ENCODE measurements around the gene CLNK.

CLNK gene

DNA sequence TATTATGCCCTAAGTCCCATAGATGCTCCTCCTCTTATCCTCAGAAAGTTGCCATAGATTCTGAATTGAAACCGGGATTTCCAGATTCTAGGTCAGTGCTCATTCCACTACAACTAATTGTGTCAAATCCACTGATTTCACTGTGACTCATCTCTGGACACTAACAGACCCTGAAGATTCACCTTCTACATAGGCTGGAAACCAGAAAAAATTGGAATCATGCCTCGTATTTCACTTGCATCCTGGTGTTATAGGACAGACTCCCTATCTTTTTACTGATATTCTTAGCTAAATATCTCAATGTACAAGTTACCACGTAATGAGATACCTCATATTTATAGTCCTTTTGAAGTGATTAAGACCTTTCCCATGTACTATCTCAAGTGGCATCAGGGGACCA lies 36.7 kb downstream of the CLNK start:
- H3K27ac ChIP-seq = no peak overlapping the region
- TF ChIP-seq, protein P1, sequence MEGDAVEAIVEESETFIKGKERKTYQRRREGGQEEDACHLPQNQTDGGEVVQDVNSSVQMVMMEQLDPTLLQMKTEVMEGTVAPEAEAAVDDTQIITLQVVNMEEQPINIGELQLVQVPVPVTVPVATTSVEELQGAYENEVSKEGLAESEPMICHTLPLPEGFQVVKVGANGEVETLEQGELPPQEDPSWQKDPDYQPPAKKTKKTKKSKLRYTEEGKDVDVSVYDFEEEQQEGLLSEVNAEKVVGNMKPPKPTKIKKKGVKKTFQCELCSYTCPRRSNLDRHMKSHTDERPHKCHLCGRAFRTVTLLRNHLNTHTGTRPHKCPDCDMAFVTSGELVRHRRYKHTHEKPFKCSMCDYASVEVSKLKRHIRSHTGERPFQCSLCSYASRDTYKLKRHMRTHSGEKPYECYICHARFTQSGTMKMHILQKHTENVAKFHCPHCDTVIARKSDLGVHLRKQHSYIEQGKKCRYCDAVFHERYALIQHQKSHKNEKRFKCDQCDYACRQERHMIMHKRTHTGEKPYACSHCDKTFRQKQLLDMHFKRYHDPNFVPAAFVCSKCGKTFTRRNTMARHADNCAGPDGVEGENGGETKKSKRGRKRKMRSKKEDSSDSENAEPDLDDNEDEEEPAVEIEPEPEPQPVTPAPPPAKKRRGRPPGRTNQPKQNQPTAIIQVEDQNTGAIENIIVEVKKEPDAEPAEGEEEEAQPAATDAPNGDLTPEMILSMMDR (conservative IDR thresholded peaks at IDR 0.05) = no peak

DNA sequence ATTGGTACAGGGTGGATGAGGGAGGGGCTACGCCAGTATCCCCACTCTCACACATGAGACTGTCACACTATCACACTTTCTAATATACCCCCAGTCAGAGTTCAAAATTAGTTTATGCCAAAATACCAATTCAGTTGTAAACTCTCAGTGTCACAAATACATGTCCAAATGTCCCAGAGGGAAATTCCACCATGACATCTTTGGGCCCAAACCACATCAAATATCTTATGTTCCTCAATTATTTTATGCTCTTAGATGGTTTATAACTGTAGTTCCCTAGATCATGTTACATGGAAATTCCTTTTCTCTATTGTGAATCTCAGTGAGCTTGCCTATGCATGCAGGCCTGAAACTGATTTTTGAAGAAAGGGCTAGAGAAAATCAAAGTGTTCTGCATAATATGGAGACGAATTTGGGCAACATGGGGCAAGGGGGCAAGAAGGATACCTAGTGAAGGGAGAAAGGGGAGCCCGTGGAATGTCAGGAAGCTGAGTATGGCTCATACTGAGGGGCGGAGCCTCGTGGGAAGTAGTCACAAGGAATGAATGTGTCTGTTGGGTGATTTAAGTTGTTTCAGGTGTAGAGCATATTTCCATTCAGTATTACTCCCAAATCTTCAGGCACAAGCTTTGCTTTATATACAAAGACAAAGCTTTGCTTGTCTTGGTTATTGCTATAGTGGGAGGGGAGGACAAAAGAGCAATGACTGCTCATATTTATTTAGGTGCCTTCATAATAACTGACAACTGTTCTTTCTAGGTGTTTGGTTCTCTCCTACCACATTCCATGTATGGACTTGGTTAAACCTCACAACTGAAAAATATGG lies 40.8 kb downstream of the CLNK start:
- peak overlapping the region; percentile 38; the same call in 1 of the 2 replicates for H3K27ac ChIP-seq
- TF ChIP-seq, protein P1 (conservative IDR thresholded peaks at IDR 0.05) = no peak

DNA sequence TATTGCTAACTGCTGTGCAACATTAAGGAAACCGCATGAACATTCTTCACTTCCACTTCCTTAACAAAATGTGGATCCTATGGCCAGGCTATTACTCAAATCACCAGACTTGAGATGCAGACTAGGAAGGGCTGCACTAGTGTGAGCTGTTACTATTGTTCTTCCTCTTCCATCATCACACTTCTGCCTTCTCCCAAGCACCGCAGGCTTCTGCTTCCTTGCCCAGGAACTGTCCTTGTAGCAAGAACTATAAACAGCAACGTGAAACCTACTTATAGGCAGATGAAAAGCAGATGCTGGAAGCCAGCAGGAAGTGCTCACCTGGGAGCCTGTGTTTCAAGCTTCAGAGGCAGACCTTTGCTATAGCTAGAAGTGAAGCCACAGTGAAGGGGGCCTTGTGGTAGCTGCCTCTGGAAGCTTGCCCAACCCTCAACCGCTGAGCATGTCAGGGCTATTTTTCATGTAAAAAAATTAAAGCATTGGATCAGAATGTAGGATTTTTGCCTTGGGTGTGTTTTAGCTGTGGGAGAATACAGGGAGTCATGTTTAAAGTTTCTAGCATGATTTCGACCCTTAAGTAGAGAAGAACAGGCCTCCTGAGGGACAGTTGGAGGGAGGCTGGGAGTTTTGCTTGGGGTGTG lies 43.9 kb downstream of the CLNK start:
- no peak overlapping the region for H3K27ac ChIP-seq
- TF ChIP-seq, protein P1 (conservative IDR thresholded peaks at IDR 0.05) = no peak

DNA sequence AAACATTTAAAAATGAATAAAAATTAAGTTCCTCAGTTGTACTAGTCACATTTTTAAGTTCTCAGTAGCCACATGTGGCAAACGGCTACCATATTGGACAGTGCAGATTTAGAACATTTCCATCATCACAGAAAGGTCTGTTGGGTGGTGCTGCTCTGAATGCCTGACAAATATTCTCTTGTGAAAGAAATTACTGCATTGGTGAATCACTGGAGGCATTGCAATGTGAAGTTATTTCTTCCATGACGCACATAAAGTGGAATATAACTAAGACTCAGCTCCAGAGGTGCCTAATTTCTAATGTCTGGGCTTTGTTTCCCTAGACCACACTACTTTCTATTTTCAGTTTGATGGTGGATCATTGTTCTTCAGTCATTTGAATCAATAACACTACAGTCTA lies 44.9 kb downstream of the CLNK start:
- H3K27ac ChIP-seq = no peak overlapping the region
- TF ChIP-seq, protein P1 (conservative IDR thresholded peaks at IDR 0.05) = no peak

DNA sequence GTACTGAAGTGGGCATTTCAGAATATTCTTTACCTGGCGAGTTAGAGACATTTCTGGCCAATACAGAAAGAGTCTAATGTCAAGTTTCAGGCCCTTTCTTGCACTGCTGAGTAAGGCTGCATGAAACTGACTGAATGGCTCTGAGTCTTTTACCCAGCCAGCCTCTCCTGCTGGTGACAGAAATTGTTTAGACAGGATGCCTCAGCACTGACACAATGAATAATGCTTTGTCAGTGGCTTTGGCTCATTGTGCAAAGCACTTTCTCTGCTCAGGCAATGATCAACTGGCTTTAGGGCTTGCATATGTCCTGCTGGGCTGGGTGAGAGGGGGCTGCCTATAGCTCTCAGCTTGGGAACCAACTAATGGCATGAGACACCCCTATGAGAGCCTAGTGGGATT lies 45.5 kb downstream of the CLNK start:
- no peak overlapping the region for H3K27ac ChIP-seq
- TF ChIP-seq, protein P1 (conservative IDR thresholded peaks at IDR 0.05) = no peak

DNA sequence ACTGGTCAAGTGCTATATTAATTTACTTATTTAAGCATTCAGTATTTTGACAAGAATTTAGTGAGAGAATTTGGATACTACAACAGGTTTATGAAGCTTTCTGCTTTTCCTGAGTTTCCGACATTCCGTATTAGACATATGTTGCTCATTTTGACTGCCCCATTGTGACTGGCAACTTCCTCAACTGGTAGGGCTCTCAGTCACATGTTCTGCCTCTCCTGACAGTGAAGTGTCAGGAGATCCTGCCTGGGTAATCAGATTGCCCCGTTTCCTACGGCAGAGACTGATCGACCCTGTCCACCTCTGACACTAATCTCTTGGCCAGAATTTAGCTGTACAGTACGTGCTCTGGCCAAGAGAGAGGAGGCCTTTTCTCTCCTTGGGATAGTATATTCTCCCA lies 49.5 kb downstream of the CLNK start:
- no peak overlapping the region for H3K27ac ChIP-seq
- TF ChIP-seq, protein P1 (conservative IDR thresholded peaks at IDR 0.05) = no peak

DNA sequence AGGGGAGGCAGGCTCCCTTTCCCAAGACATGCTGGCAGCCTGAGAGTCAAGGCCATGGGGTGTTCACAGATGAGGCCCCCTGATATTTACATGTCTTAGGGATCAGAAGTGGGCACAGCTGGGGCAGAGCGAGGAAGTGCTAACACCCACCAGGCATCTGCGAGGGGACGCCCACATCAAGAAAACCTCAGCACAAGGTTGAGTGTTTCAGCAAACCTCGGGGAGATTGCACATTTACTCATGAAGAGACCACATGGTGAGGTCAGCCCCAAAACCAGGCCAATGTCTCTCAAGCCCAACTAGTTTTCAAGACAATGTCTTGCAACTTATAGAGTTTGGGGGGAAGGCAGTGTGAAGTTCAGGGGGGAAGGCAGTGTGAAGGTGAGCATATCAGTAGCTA lies 55.2 kb downstream of the CLNK start:
- no peak overlapping the region for H3K27ac ChIP-seq
- TF ChIP-seq, protein P1 (conservative IDR thresholded peaks at IDR 0.05) = no peak

All from VCaP (cell line).